ENCODE results near the gene SLC34A2. TPM values are rescaled to one million over a fixed set of nuclear protein-coding genes. Genes with fewer than 3 reads are reported as not detected.

SLC34A2 gene
- polyA plus RNA-seq, 1 experiment, result not detected

DNA sequence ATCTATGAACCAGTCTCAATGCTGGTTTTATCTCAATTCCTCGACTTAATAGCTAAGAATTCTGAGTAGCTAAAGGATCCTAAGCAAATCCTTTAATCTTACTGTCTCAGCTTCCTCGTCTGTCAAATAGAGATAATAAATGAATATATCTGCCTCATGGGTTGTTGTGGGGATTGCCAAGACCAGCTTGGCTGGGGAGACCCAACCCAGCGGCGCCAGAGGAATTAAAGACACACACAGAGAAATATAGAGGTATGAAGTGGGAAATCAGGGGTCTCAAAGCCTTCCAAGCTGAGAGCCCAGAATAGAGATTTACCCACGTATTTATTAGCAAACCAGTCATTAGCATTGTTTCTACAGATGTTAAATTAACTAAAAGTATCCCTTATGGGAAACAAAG lies 41.9 kb downstream of the SLC34A2 start:
- TF ChIP-seq, protein P1, sequence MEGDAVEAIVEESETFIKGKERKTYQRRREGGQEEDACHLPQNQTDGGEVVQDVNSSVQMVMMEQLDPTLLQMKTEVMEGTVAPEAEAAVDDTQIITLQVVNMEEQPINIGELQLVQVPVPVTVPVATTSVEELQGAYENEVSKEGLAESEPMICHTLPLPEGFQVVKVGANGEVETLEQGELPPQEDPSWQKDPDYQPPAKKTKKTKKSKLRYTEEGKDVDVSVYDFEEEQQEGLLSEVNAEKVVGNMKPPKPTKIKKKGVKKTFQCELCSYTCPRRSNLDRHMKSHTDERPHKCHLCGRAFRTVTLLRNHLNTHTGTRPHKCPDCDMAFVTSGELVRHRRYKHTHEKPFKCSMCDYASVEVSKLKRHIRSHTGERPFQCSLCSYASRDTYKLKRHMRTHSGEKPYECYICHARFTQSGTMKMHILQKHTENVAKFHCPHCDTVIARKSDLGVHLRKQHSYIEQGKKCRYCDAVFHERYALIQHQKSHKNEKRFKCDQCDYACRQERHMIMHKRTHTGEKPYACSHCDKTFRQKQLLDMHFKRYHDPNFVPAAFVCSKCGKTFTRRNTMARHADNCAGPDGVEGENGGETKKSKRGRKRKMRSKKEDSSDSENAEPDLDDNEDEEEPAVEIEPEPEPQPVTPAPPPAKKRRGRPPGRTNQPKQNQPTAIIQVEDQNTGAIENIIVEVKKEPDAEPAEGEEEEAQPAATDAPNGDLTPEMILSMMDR (IDR thresholded peaks at IDR 0.05; ENCODE audit: low read depth, low read length), result no peak
- Histone ChIP-seq H3K9me3 (ENCODE audit: control insufficient read depth, insufficient read depth, low read length) (no peaks in the 10 kb centered on the region), H3K4me3 (ENCODE audit: low read depth, low read length) (no peak overlapping the region), H3K27me3 (ENCODE audit: control insufficient read depth, insufficient read depth, low read length) (peaks cover 3% of the 10 kb centered on the region), H3K27ac (ENCODE audit: low read depth, low read length) (no peak overlapping the region)
- DNase-seq (ENCODE audit: low read depth, low spot score), result no peak
- POLR2A ChIA-PET, result no interaction called here
- CTCF ChIA-PET, result no interaction called here

GRCh38 chr4:25700661-25701060 lies 45.0 kb downstream of the SLC34A2 start:
- CTCF ChIA-PET, result no interaction called here
- TF ChIP-seq, protein P1 (IDR thresholded peaks at IDR 0.05; ENCODE audit: low read depth, low read length), result no peak
- no peaks in the 10 kb centered on the region for H3K9me3 ChIP-seq (ENCODE audit: control insufficient read depth, insufficient read depth, low read length)
- H3K27ac ChIP-seq (ENCODE audit: low read depth, low read length), result no peak overlapping the region
- H3K27me3 ChIP-seq (ENCODE audit: control insufficient read depth, insufficient read depth, low read length), result peaks cover 7% of the 10 kb centered on the region
- no peak overlapping the region for H3K4me3 ChIP-seq (ENCODE audit: low read depth, low read length)
- POLR2A ChIA-PET, result no interaction called here
- DNase-seq (ENCODE audit: low read depth, low spot score), result no peak

DNA sequence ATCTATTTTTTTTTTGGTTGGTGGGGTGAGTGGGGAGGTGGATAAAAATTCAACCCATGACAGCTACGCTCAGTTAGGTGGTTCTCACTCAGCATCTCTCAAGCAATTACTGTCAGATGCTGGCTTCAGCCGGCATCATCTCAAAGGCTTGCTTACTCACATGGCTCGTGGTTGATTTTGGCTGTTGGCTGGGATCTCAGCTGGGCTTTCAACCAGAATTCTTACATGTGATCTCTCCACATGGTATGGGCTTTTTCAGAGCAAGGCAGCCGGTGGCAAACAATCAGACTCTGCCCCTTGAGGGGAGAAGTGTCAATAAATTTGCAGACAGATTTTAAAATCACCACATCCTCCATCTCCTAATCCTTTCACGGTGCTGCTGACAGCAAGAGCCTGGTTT lies 47.2 kb downstream of the SLC34A2 start:
- Histone ChIP-seq H3K27ac (ENCODE audit: low read depth, low read length) (no peak overlapping the region), H3K4me3 (ENCODE audit: low read depth, low read length) (no peak overlapping the region), H3K27me3 (ENCODE audit: control insufficient read depth, insufficient read depth, low read length) (peaks cover 3% of the 10 kb centered on the region), H3K9me3 (ENCODE audit: control insufficient read depth, insufficient read depth, low read length) (no peaks in the 10 kb centered on the region)
- TF ChIP-seq, protein P1 (IDR thresholded peaks at IDR 0.05; ENCODE audit: low read depth, low read length), result no peak
- ChIA-PET CTCF (interaction anchor here (0.8 to 1.8 kb wide), 2 partner anchors 65 to 390 kb away, joined by 3 to 4 read pairs; partner anchors contain the start of gene ZCCHC4), POLR2A (interaction anchor here (0.6 kb wide), 1 partner anchor 254 kb away, joined by 3 read pairs; no protein-coding TSS in a partner anchor)
- DNase-seq (ENCODE audit: low read depth, low spot score), result no peak

GRCh38 chr4:25703731-25704388 lies 48.2 kb downstream of the SLC34A2 start:
- Histone ChIP-seq H3K27ac (ENCODE audit: low read depth, low read length) (no peak overlapping the region), H3K4me3 (ENCODE audit: low read depth, low read length) (no peak overlapping the region), H3K9me3 (ENCODE audit: control insufficient read depth, insufficient read depth, low read length) (no peaks in the 10 kb centered on the region), H3K27me3 (ENCODE audit: control insufficient read depth, insufficient read depth, low read length) (peaks cover 3% of the 10 kb centered on the region)
- ChIA-PET POLR2A (interaction anchor here (0.6 kb wide), 1 partner anchor 255 kb away, joined by 3 read pairs; no protein-coding TSS in a partner anchor), CTCF (interaction anchor here (1.8 kb wide), 1 partner anchor 64 kb away, joined by 4 read pairs; no protein-coding TSS in a partner anchor)
- TF ChIP-seq, protein P1 (IDR thresholded peaks at IDR 0.05; ENCODE audit: low read depth, low read length), result no peak
- no peak for DNase-seq (ENCODE audit: low read depth, low spot score)

- Histone ChIP-seq H3K9me3 (ENCODE audit: control insufficient read depth, insufficient read depth, low read length) (no peaks in the 10 kb centered on the region), H3K27ac (ENCODE audit: low read depth, low read length) (no peak overlapping the region), H3K27me3 (ENCODE audit: control insufficient read depth, insufficient read depth, low read length) (peaks cover 3% of the 10 kb centered on the region), H3K4me3 (ENCODE audit: low read depth, low read length) (no peak overlapping the region)
- ChIA-PET POLR2A (no interaction called here), CTCF (interaction anchor here (1.8 kb wide), 1 partner anchor 63 kb away, joined by 4 read pairs; no protein-coding TSS in a partner anchor)
- TF ChIP-seq, protein P1 (IDR thresholded peaks at IDR 0.05; ENCODE audit: low read depth, low read length), result no peak
- no peak for DNase-seq (ENCODE audit: low read depth, low spot score)
Observed at GRCh38 chr4:25704516-25704915, 48.9 kb downstream of the SLC34A2 start.

Measured in AG04450 (cell line).